Naive thymus-derived CD8-positive, alpha-beta T cell (primary cell): ENCODE measurements around the gene TBC1D25. TPM values are rescaled to one million over a fixed set of nuclear protein-coding genes. Genes with fewer than 3 reads are reported as not detected.
"Not testable (repeated sequence)": the region's sequence is repeated elsewhere in the genome, so short reads cannot be mapped to it uniquely, and the experiment has no call there.

Source experiments
- ATAC-seq, 2 donors: fragments of 150-1000 bp; cut with Tn5 transposase in 1 of 2; sonication (Bioruptor Pico), chemical (Tn5 transposase) in 1 of 2; 1 replicate in 1 of 2; 2 replicates in 1 of 2; pipeline ENCODE4 v1.10.0; 2021; ENCODE audit warnings: mild to moderate bottlenecking in 2 of 2, moderate library complexity in 2 of 2
- POLR2A ChIA-PET: fragments of 350-600 bp; sonication (Branson Sonifier 250); formaldehyde crosslinking; loops from one replicate; lab custom pipeline; 2021; ENCODE audit warnings: antibody characterized with exemption; lab: Charles Lee
- DNase-seq, 10 donors: peaks; one replicate each; pipeline versions ENCODE4 v3.0.0 to v3.0.0-alpha.2; 2020 to 2022
- H3K27ac Mint-ChIP-seq, 10 donors: one replicate each; pipeline ENCODE4 v1.8.0; 2020 to 2022; ENCODE audit warnings: mild to moderate bottlenecking in 10 of 10, mixed read lengths in 10 of 10, moderate library complexity in 4 of 10, inconsistent platforms in 1 of 10
- H3K27me3 Mint-ChIP-seq, 5 donors: one replicate each; pipeline ENCODE4 v1.8.0; 2021 to 2022; ENCODE audit warnings: mixed read lengths in 5 of 5
- H3K36me3 Mint-ChIP-seq, 3 donors: one replicate each; pipeline ENCODE4 v1.8.0; 2020 to 2022; ENCODE audit warnings: mixed read lengths in 3 of 3, mild to moderate bottlenecking in 2 of 3, inconsistent platforms in 1 of 3
- H3K4me1 Mint-ChIP-seq, 4 donors: one replicate each; pipeline ENCODE4 v1.8.0; 2021 to 2022; ENCODE audit warnings: mixed read lengths in 4 of 4
- H3K4me3 Mint-ChIP-seq, 10 donors: one replicate each; pipeline ENCODE4 v1.8.0; 2020 to 2022; ENCODE audit warnings: mild to moderate bottlenecking in 10 of 10, mixed read lengths in 10 of 10, moderate library complexity in 6 of 10, inconsistent platforms in 1 of 10
- H3K9me3 Mint-ChIP-seq, 9 donors: one replicate each; pipeline ENCODE4 v1.8.0; 2020 to 2022; ENCODE audit warnings: mixed read lengths in 9 of 9, mild to moderate bottlenecking in 3 of 9, inconsistent platforms in 1 of 9, moderate library complexity in 1 of 9
- polyA plus RNA-seq, 3 donors: library from polyadenylated mRNA; unstranded; fragments of 300-500 nt; fragmentation: Illumina TruSeq; gene quantifications; one replicate each; pipeline ENCODE4 v1.2.3, GENCODE V29; 2021
- total RNA-seq, 8 experiments: library from RNA in 2 of 8; stranded (reverse) in 2 of 8; gene quantifications; one replicate each; pipeline ENCODE4 v1.2.3 and lab custom pipeline; 2021 to 2026

The TBC1D25 gene
- total and polyA plus RNA-seq, 5 experiments from 2014 or later: 14.3 to 25.9 (median 19.3) TPM

GRCh38 chrX:48538641-48539344 is 721 bp upstream of the TBC1D25 start:
- Mint-ChIP-seq H3K27ac (peak overlapping the region in 9 of 10 donors; percentile 66 to 99 (median 97)), H3K4me1 (peaks cover 15 to 23% (median 19%) of the 10 kb centered on the region in 4 donors), H3K36me3 (peaks cover 0 to 17% (median 0%) of the 10 kb centered on the region in 3 donors), H3K9me3 (no peaks in the 10 kb centered on the region), H3K4me3 (peak overlapping the region; percentile 84 to 96 (median 87)), H3K27me3 (no peaks in the 10 kb centered on the region)
- POLR2A ChIA-PET: interaction anchor here (0.5 to 2.6 kb wide), 12 partner anchors 13 to 263 kb away, joined by 3 to 44 read pairs (median 4); partner anchors contain the start of genes EBP, FTSJ1, HDAC6 and RBM3
- ATAC-seq (no peak), DNase-seq (no peak)

- POLR2A ChIA-PET: interaction anchor here (0.6 to 2.6 kb wide), 14 partner anchors 10 to 461 kb away, joined by 3 to 44 read pairs (median 4); partner anchors contain the start of genes EBP, HDAC6, OTUD5 and RBM3
- peak; percentile 40 to 48 for ATAC-seq
Observed at GRCh38 chrX:48540028-48540375, 488 bp downstream of the TBC1D25 start.

DNA sequence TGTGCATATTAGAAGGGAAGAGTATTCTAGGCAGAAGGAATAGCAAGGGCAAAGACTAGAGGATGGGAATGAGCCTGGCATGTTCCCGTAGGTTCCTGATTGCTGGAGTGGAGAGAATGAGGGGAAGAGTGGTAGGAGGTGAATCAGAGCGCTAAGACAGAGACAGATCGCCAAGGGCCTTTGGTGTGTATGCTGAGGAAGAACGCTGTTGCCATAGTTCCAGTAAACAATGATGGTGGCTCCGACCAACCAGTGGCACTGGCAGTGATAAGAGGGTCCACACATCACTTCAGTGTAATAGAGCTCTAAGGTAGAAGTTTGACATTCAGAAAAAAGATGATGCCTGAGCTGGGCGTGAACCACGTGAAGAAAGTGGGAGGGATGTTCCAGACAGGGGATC is 966 bp downstream of the TBC1D25 start:
- H3K4me3 Mint-ChIP-seq: peak overlapping the region; percentile 84 to 96 (median 87)
- DNase-seq (peak in 3 of 10 donors; percentile 2 to 20 (median 6)), ATAC-seq (no peak)
- H3K27ac Mint-ChIP-seq: peak overlapping the region; percentile 66 to 99 (median 96)
- no peaks in the 10 kb centered on the region for H3K9me3 Mint-ChIP-seq
- H3K27me3 Mint-ChIP-seq: no peaks in the 10 kb centered on the region
- H3K36me3 Mint-ChIP-seq: peaks cover 0 to 31% (median 0%) of the 10 kb centered on the region in 3 donors
- POLR2A ChIA-PET: interaction anchor here (0.6 to 2.6 kb wide), 12 partner anchors 10 to 418 kb away, joined by 3 to 44 read pairs (median 4); partner anchors contain the start of genes HDAC6, OTUD5 and RBM3
- H3K4me1 Mint-ChIP-seq: peaks cover 11 to 22% (median 20%) of the 10 kb centered on the region in 4 donors

More at GRCh38 chrX:48540028-48540375, 488 bp downstream of the TBC1D25 start:
- peak; percentile 29 to 72 (median 62) for DNase-seq
- Mint-ChIP-seq H3K4me1 (peaks cover 9 to 23% (median 20%) of the 10 kb centered on the region in 4 donors), H3K4me3 (peak overlapping the region; percentile 84 to 96 (median 87)), H3K27me3 (no peaks in the 10 kb centered on the region), H3K27ac (peak overlapping the region; percentile 66 to 99 (median 96)), H3K9me3 (no peaks in the 10 kb centered on the region), H3K36me3 (peaks cover 0 to 28% (median 0%) of the 10 kb centered on the region in 3 donors)

- POLR2A ChIA-PET: no interaction called here
- no peak for ATAC-seq
- H3K27ac Mint-ChIP-seq: peak overlapping the region in 8 of 10 donors; percentile 66 to 99 (median 96)
- H3K36me3 Mint-ChIP-seq: peaks cover 0 to 33% (median 0%) of the 10 kb centered on the region in 3 donors
- peaks cover 11 to 22% (median 20%) of the 10 kb centered on the region in 4 donors for H3K4me1 Mint-ChIP-seq
- H3K9me3 Mint-ChIP-seq: no peaks in the 10 kb centered on the region
- H3K4me3 Mint-ChIP-seq: peak overlapping the region in 9 of 10 donors; percentile 37 to 96 (median 87)
- no peaks in the 10 kb centered on the region for H3K27me3 Mint-ChIP-seq
- no peak for DNase-seq
Observed at GRCh38 chrX:48541140-48541814, 1.8 kb downstream of the TBC1D25 start.

DNA sequence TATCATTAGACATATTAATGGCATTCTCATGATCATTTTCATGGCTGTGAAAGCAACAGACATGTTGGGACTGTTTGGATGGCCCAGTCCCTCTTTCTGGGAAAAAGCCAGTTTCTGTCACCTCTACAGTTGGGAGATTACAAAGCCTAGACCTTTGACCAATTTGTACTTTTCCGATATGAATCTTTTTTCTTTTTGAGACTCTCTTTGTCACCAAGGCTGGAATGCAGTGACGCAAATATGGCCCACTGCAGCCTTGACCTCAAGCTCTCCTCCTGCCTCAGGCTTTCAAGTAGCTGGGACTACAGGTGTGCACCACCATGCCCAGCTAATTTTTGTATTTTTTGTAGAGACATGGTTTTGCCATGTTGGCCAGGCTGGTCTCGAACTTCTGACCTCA is 9.4 kb downstream of the TBC1D25 start:
- Mint-ChIP-seq H3K4me3 (no peak overlapping the region), H3K9me3 (no peaks in the 10 kb centered on the region), H3K27me3 (no peaks in the 10 kb centered on the region), H3K4me1 (peaks cover 0 to 2% (median under 1%) of the 10 kb centered on the region in 4 donors), H3K36me3 (peaks cover 0 to 69% (median 0%) of the 10 kb centered on the region in 3 donors), H3K27ac (peak overlapping the region in 2 of 10 donors; percentile 28 to 59)
- ATAC-seq (no peak), DNase-seq (no peak)
- POLR2A ChIA-PET: interaction anchor here (0.5 kb wide), 1 partner anchor 566 kb away, joined by 3 read pairs; no protein-coding TSS in a partner anchor

DNA sequence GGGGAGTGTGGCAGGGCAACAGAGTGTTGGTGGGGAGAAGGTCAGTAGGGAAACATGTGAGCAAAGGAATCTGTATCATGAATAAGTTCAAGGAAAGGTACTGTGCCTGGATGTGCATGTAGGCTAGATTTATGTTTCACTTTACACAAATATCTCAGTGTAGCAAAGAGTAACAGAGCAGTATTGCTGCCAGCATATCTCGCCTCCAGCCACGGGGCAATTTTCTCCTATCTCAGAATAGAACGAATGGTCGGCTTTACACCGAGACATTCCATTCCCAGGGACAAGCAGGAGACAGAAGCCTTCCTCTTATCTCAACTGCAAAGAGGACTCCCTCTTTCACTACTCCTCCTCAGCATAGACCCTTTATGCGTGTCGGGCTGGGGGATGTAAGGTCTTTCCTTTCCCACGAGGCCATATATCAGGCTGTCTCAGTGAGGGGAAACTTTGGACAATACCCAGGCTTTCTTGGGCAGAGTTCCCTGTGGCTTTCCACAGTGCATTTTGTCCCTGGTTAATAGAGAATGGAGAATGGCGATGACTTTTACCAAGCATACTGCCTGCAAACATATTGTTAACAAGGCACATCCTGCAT is 16.3 kb downstream of the TBC1D25 start:
- H3K27ac Mint-ChIP-seq, ATAC-seq, H3K4me3 Mint-ChIP-seq, POLR2A ChIA-PET, H3K4me1 Mint-ChIP-seq, DNase-seq, H3K9me3 Mint-ChIP-seq, H3K27me3 Mint-ChIP-seq: not testable (repeated sequence)
- H3K36me3 Mint-ChIP-seq: peaks cover 0 to 66% (median 0%) of the 10 kb centered on the region in 3 donors

GRCh38 chrX:48558271-48558670 is 18.8 kb downstream of the TBC1D25 start:
- DNase-seq (no peak), ATAC-seq (no peak)
- Mint-ChIP-seq H3K27ac (peak overlapping the region in 1 of 10 donors; percentile 25), H3K36me3 (peaks cover 0 to 57% (median 0%) of the 10 kb centered on the region in 3 donors), H3K4me1 (peaks cover 0 to 5% (median 2%) of the 10 kb centered on the region in 4 donors), H3K27me3 (no peaks in the 10 kb centered on the region), H3K9me3 (no peaks in the 10 kb centered on the region), H3K4me3 (no peak overlapping the region)
- POLR2A ChIA-PET: no interaction called here

DNA sequence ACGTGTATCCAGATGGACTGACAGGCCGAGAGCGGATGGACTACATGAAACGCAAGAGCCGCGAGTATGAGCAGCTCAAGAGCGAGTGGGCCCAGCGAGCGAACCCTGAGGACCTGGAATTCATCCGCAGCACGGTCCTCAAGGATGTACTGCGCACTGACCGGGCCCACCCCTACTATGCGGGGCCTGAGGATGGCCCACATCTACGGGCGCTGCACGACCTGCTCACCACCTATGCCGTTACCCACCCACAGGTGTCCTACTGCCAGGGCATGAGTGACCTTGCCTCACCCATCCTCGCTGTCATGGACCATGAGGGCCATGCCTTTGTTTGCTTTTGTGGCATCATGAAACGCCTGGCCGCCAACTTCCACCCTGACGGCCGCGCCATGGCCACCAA is 20.1 kb downstream of the TBC1D25 start:
- DNase-seq (no peak), ATAC-seq (no peak)
- no peak overlapping the region for H3K4me3 Mint-ChIP-seq
- POLR2A ChIA-PET: no interaction called here
- H3K36me3 Mint-ChIP-seq: peaks cover 0 to 58% (median 0%) of the 10 kb centered on the region in 3 donors
- H3K4me1 Mint-ChIP-seq: peaks cover 0 to 4% (median 1%) of the 10 kb centered on the region in 4 donors
- no peaks in the 10 kb centered on the region for H3K9me3 Mint-ChIP-seq
- H3K27ac Mint-ChIP-seq: no peak overlapping the region
- H3K27me3 Mint-ChIP-seq: no peaks in the 10 kb centered on the region

GRCh38 chrX:48560056-48560455 is 20.5 kb downstream of the TBC1D25 start:
- Mint-ChIP-seq H3K9me3 (no peaks in the 10 kb centered on the region), H3K36me3 (peaks cover 0 to 55% (median 0%) of the 10 kb centered on the region in 3 donors), H3K27ac (peak overlapping the region in 1 of 10 donors; percentile 62), H3K27me3 (no peaks in the 10 kb centered on the region), H3K4me1 (no peaks in the 10 kb centered on the region), H3K4me3 (no peak overlapping the region)
- DNase-seq (no peak), ATAC-seq (no peak)
- POLR2A ChIA-PET: no interaction called here

- H3K36me3 Mint-ChIP-seq: peaks cover 0 to 49% (median 0%) of the 10 kb centered on the region in 3 donors
- no peak for ATAC-seq
- no peak overlapping the region for H3K27ac Mint-ChIP-seq
- H3K27me3 Mint-ChIP-seq: no peaks in the 10 kb centered on the region
- no peak for DNase-seq
- no peak overlapping the region for H3K4me3 Mint-ChIP-seq
- H3K4me1 Mint-ChIP-seq: no peaks in the 10 kb centered on the region
- POLR2A ChIA-PET: interaction anchor here (1.4 kb wide), 1 partner anchor 13 kb away, joined by 4 read pairs; the partner anchor contains the start of gene RBM3
- no peaks in the 10 kb centered on the region for H3K9me3 Mint-ChIP-seq
Observed at GRCh38 chrX:48560681-48561080, 21.2 kb downstream of the TBC1D25 start.

DNA sequence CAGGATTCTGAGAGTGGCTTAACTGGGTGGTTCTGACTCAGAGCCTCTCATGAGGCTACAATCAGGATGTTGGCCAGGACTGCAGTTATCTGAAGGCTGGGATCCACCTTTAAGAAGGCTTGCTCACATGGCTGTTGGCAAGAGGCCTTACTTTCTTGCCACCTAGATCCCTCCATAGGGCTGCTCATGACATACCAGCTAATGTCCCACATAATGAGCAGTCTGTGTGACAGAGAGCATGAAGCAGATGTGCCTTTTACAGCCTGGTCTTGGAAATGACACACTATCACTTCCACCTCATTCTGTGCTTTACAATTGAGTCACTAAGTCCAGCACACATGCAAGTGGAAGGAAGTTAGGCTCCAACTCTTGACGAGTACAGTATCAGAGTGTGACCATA is 30.4 kb downstream of the TBC1D25 start:
- no peak overlapping the region for H3K4me3 Mint-ChIP-seq
- peaks cover 0 to 2% (median 0%) of the 10 kb centered on the region in 9 donors for H3K9me3 Mint-ChIP-seq
- H3K4me1 Mint-ChIP-seq: peaks cover 2 to 13% (median 9%) of the 10 kb centered on the region in 4 donors
- no peaks in the 10 kb centered on the region for H3K27me3 Mint-ChIP-seq
- H3K36me3 Mint-ChIP-seq: peaks cover 0 to 3% (median 2%) of the 10 kb centered on the region in 3 donors
- POLR2A ChIA-PET: no interaction called here
- DNase-seq: no peak
- no peak overlapping the region for H3K27ac Mint-ChIP-seq
- no peak for ATAC-seq

- Mint-ChIP-seq H3K27me3 (no peaks in the 10 kb centered on the region), H3K4me1 (peaks cover 2 to 27% (median 23%) of the 10 kb centered on the region in 4 donors), H3K27ac (peak overlapping the region; percentile 98 to 100 (median 100)), H3K36me3 (peaks cover 0 to 35% (median 3%) of the 10 kb centered on the region in 3 donors), H3K9me3 (peaks cover 0 to 4% (median 0%) of the 10 kb centered on the region in 9 donors), H3K4me3 (peak overlapping the region; percentile 95 to 99 (median 98))
- ATAC-seq (peak in 1 of 2 donors; percentile 31), DNase-seq (peak in 1 of 10 donors; percentile 40)
- POLR2A ChIA-PET: interaction anchor here (0.6 to 2.2 kb wide), 23 partner anchors 10 to 559 kb away, joined by 3 to 44 read pairs (median 5); partner anchors contain the start of genes EBP, GRIPAP1, HDAC6 and OTUD5
Observed at GRCh38 chrX:48573690-48574269, 34.3 kb downstream of the TBC1D25 start.
